NCI-H82 (cell line): ENCODE results near the gene TRDN.
A peak's percentile ranks its signal among the peaks of the same experiment; 100 is the strongest.
"Not testable (repeated sequence)": the region's sequence is repeated elsewhere in the genome, so short reads cannot be mapped to it uniquely, and the experiment has no call there.

Experiments
- DNase-seq: peaks from one replicate; lab custom pipeline; 2025; lab: John Stamatoyannopoulos, UW

TRDN gene

GRCh38 chr6:123562677-123563076 is 74.1 kb downstream of the TRDN start:
- DNase-seq: no peak

DNA sequence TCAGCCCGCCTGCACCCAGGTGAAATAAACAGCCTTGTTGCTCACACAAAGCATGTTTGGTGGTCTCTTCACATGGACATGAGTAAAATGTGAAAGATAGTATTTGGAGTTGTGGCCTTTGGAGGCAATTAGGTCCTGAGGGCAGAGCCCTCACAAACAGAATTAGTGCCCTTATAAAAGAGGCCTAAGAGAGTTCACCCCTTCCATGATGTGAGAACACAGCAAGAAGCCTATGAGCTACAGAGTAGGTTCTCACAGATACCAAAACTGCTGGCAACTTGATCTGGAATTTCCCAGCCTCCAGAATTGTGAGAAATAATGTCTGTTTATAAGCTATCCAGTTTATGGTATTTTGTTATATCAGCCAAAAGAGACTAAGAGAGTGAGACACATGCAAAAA is 74.5 kb downstream of the TRDN start:
- DNase-seq: no peak

- not testable (repeated sequence) for DNase-seq
Measured at GRCh38 chr6:123559816-123560215, 76.9 kb downstream of the TRDN start.

GRCh38 chr6:123557474-123557873 is 79.3 kb downstream of the TRDN start:
- not testable (repeated sequence) for DNase-seq

DNA sequence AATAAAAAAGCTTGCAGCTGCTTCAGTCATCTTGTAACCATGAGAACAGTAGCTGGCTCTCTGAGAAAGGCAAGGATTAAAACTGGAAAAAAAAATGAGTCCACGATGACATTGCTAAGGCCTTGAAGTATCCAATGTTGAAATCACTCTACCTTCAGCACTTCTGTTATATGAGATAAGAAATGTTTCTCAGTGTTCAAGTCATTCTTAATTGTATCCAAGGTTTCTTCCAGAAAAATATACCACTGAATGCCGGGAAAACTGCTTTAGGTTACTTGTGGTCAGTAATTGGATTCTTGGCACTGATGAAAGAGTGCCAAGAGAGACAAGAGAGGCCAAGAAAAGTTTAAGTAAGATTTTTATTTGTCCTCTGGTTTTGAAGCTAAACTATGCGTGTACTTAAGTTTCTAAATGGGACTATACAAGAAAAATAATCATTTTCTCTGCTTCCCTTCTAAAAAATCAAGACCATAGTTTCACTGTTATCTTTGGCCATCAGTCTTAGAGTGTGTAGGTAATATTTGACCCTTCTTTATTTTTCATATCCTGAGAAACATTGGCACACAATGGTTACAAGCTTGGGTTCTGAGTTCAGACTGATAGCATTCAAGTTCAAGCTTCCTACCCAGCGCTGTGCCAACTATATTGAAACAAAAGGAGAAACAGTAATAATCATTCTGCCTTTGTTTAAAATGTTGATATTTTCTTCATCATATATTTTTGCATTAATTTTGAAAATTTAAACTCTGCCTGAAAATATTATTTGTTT is 84.6 kb downstream of the TRDN start:
- DNase-seq: no peak

- no peak for DNase-seq
Measured at GRCh38 chr6:123550052-123550617, 86.6 kb downstream of the TRDN start.

GRCh38 chr6:123549476-123549875 is 87.3 kb downstream of the TRDN start:
- no peak for DNase-seq

GRCh38 chr6:123547216-123547978 is 89.4 kb downstream of the TRDN start:
- DNase-seq: no peak

DNA sequence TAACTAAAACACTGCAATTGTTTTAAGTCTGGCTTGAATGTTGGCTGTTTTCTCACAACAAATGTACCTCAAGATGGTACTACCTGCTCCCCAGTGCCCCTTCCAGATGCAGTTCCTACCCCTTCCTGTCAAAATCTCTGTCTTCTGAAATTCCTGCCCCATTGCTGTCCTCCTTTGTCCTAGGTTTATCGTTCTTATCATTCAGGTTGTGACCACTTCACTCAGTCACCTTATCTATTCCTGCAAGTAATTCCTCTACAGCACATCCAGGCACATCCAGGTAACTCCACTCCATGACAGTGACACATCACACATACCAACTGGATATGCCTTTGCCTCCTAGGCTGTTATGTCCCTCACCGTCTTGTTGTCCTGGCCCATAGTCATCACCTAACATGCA is 90.2 kb downstream of the TRDN start:
- DNase-seq: no peak

- DNase-seq: no peak
Measured at GRCh38 chr6:123541462-123541861, 95.3 kb downstream of the TRDN start.

DNA sequence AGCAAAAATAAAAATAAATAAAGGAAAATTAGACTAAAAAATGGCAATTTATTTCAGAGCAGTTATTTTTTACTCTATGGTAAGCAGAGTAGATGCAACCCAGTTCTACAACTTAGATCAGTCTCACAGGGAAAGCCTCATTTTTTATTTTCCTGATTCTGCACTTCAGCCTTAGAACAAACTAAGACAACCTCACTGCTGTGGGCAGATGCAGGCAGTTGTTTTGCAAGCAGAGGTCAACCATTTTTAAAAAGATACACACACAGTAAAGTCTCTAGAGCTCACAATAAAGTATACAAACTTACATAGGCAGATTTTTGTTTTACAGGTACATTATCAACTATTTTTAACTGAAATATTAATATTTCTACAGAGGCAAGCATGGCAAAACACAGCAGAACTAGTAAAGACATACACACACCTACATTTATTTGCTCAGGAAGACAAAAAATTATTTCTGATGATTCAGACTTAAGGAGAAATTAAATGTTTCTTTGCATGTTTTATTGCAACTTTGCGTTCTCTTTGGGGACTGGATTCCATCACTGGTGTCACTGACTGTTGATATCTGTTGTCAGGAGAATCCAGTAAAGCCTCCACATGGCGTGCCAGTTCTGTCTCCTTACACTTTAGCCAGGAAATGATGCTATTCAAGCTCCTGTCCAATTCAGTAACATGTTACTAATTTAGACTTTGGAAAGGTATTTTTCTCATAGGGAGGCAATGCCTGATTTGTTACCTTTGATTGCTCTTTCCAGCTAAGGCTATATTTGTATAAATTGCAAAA is 102.7 kb downstream of the TRDN start:
- no peak for DNase-seq

- DNase-seq: peak; percentile 56
Measured at GRCh38 chr6:123529843-123530242, 106.9 kb downstream of the TRDN start.

- no peak for DNase-seq
Measured at GRCh38 chr6:123529058-123529457, 107.7 kb downstream of the TRDN start.

- DNase-seq: no peak
Measured at GRCh38 chr6:123527406-123527805, 109.3 kb downstream of the TRDN start.

DNA sequence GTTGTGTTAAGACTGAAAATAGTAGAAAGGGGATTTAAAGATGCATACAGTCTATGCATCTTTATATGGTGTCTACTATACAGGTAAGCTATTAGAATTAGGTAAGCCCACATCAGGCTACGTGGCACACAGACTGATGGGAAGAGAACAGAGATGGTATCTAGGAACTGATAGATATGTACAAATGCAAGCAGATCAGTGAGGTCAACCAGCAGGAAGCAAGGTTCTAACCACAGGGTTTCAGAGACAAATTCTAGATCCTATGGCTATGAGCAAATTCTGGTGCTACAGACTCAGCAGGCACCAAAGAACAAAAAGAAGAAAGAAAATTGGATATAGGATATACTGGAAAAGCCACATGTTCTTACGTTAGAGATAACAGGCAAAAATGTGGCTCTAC is 110.6 kb downstream of the TRDN start:
- no peak for DNase-seq

DNA sequence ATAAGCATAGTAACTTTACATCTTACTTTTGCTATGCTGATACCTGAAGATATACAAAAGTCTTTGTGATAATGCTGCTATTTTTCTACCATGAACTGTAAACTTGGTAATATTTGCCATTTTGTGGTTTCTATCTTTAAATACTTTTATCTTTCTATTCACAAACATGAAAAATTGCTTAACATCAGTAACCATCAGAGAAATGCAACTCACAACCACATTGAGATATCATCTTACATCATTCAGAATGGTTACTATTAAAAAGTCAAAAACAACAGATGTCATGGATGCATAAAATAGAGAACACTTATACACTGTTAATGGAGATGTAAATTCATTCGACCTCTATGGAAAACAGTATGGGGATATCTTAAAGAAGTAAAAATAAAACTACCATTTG is 112.0 kb downstream of the TRDN start:
- DNase-seq: no peak

- no peak for DNase-seq
Measured at GRCh38 chr6:123520217-123520616, 116.5 kb downstream of the TRDN start.

GRCh38 chr6:123519189-123519505 is 117.6 kb downstream of the TRDN start:
- no peak for DNase-seq

DNA sequence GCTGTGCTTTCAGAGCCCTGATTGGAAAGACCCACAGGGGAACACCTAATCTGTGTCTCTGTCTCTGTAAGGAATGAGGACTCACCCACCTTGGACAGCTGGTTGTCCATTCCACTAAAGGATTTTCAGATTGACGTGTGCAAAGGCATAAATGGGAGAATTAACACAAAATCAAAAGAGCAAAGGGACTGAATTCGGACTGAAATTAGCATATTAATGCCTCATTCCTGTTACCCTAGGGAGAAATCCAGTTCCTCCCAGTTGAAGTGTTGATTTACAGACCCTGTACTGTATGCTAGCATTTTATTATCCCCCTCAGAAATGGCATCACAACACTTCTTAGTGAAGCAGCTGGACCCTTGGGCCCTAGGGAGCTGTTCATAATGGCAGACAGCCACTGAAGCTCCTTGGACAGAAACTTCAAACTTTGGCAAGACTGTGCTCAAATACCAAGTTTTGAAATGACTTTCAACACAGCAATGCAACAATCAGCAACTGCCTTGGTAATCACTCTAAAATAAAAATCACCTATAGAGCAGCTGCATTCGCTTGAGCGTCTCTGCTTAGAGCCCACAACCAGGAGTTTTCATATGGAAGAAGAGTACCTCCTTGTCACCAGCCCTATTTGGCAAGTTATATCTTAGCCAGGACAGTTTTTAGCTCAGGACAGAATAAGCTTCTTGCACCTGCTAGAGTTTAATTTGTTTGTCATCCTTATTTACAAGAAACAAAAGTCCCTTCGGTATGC is 118.1 kb downstream of the TRDN start:
- peak; percentile 5 for DNase-seq

GRCh38 chr6:123515715-123516114 is 121.0 kb downstream of the TRDN start:
- DNase-seq: no peak

- DNase-seq: no peak
Measured at GRCh38 chr6:123509112-123509511, 127.6 kb downstream of the TRDN start.

GRCh38 chr6:123508290-123508689 is 128.5 kb downstream of the TRDN start:
- DNase-seq: no peak
